ENCODE data around the gene RNPC3.
A peak's percentile ranks its signal among the peaks of the same experiment; 100 is the strongest.

RNPC3 gene, protein sequence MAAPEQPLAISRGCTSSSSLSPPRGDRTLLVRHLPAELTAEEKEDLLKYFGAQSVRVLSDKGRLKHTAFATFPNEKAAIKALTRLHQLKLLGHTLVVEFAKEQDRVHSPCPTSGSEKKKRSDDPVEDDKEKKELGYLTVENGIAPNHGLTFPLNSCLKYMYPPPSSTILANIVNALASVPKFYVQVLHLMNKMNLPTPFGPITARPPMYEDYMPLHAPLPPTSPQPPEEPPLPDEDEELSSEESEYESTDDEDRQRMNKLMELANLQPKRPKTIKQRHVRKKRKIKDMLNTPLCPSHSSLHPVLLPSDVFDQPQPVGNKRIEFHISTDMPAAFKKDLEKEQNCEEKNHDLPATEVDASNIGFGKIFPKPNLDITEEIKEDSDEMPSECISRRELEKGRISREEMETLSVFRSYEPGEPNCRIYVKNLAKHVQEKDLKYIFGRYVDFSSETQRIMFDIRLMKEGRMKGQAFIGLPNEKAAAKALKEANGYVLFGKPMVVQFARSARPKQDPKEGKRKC

GRCh38 chr1:103525607-103526507 is at the start of gene RNPC3:
Gene RNPC3 (plus strand): TSS chr1:103525699. CDS start chr1:103526071, 372 bp downstream.
- Histone ChIP-seq H2AFZ (ENCODE audit: low read length, unreplicated experiment) (peak within 1 kb of the TSS; percentile 100), H3K27ac (ENCODE audit: low read depth, low read length) (peak within 1 kb of the TSS; percentile 96), H3K4me1 (ENCODE audit: control insufficient read depth, insufficient read depth, low read length, unreplicated experiment) (peaks cover 11% of the 10 kb centered on the region), H3K79me2 (ENCODE audit: control insufficient read depth, insufficient read depth, low read length, unreplicated experiment) (peaks cover 39% of the 10 kb centered on the region), H3K27me3 (ENCODE audit: insufficient read depth, low read length) (no peaks in the 10 kb centered on the region), H3K4me3 (ENCODE audit: low read depth, low read length) (peak within 1 kb of the TSS; percentile 98), H3K36me3 (ENCODE audit: insufficient read depth, low read length) (peaks cover 14% of the 10 kb centered on the region)

GRCh38 chr1:103477101-103477500 is 48.4 kb upstream of the RNPC3 start:
- H2AFZ ChIP-seq (ENCODE audit: low read length, unreplicated experiment) = no peak overlapping the region
- H3K36me3 ChIP-seq (ENCODE audit: insufficient read depth, low read length) = no peaks in the 10 kb centered on the region
- H3K27me3 ChIP-seq (ENCODE audit: insufficient read depth, low read length) = no peaks in the 10 kb centered on the region
- no peak overlapping the region for H3K4me3 ChIP-seq (ENCODE audit: low read depth, low read length)
- no peaks in the 10 kb centered on the region for H3K4me1 ChIP-seq (ENCODE audit: control insufficient read depth, insufficient read depth, low read length, unreplicated experiment)
- H3K27ac ChIP-seq (ENCODE audit: low read depth, low read length) = no peak overlapping the region
- H3K79me2 ChIP-seq (ENCODE audit: control insufficient read depth, insufficient read depth, low read length, unreplicated experiment) = no peaks in the 10 kb centered on the region

DNA sequence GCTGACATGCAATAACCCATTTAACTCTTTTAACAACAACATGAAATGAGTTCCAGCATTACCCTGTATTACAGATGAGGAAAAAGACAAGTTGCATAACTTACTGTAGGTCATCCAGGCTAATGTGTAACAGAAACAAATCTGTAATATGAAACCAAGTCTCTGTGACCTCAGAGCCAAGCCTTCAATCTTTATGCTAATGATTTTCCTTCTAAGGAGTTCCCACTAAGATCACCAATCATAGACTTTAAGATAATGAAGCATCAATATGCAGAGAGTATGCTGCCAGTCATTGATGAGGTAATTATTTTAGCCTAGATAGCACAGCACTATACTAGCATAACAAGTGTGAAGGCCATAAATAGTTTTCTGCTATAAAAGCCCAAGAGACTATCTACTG is 35.6 kb upstream of the RNPC3 start:
- H2AFZ ChIP-seq (ENCODE audit: low read length, unreplicated experiment) = no peak overlapping the region
- peaks cover 8% of the 10 kb centered on the region for H3K4me1 ChIP-seq (ENCODE audit: control insufficient read depth, insufficient read depth, low read length, unreplicated experiment)
- no peaks in the 10 kb centered on the region for H3K79me2 ChIP-seq (ENCODE audit: control insufficient read depth, insufficient read depth, low read length, unreplicated experiment)
- H3K27me3 ChIP-seq (ENCODE audit: insufficient read depth, low read length) = no peaks in the 10 kb centered on the region
- no peak overlapping the region for H3K27ac ChIP-seq (ENCODE audit: low read depth, low read length)
- H3K4me3 ChIP-seq (ENCODE audit: low read depth, low read length) = no peak overlapping the region
- no peaks in the 10 kb centered on the region for H3K36me3 ChIP-seq (ENCODE audit: insufficient read depth, low read length)

GRCh38 chr1:103492003-103492625 is 33.4 kb upstream of the RNPC3 start:
- Histone ChIP-seq H3K4me3 (ENCODE audit: low read depth, low read length) (no peak overlapping the region), H3K27ac (ENCODE audit: low read depth, low read length) (no peak overlapping the region), H3K4me1 (ENCODE audit: control insufficient read depth, insufficient read depth, low read length, unreplicated experiment) (peaks cover 17% of the 10 kb centered on the region), H3K79me2 (ENCODE audit: control insufficient read depth, insufficient read depth, low read length, unreplicated experiment) (no peaks in the 10 kb centered on the region), H3K27me3 (ENCODE audit: insufficient read depth, low read length) (no peaks in the 10 kb centered on the region), H3K36me3 (ENCODE audit: insufficient read depth, low read length) (no peaks in the 10 kb centered on the region), H2AFZ (ENCODE audit: low read length, unreplicated experiment) (no peak overlapping the region)

GRCh38 chr1:103496014-103496635 is 29.4 kb upstream of the RNPC3 start:
- H3K36me3 ChIP-seq (ENCODE audit: insufficient read depth, low read length) = no peaks in the 10 kb centered on the region
- no peak overlapping the region for H3K27ac ChIP-seq (ENCODE audit: low read depth, low read length)
- no peaks in the 10 kb centered on the region for H3K79me2 ChIP-seq (ENCODE audit: control insufficient read depth, insufficient read depth, low read length, unreplicated experiment)
- H3K4me3 ChIP-seq (ENCODE audit: low read depth, low read length) = no peak overlapping the region
- no peaks in the 10 kb centered on the region for H3K27me3 ChIP-seq (ENCODE audit: insufficient read depth, low read length)
- H3K4me1 ChIP-seq (ENCODE audit: control insufficient read depth, insufficient read depth, low read length, unreplicated experiment) = peaks cover 17% of the 10 kb centered on the region
- H2AFZ ChIP-seq (ENCODE audit: low read length, unreplicated experiment) = no peak overlapping the region

- H3K36me3 ChIP-seq (ENCODE audit: insufficient read depth, low read length) = no peaks in the 10 kb centered on the region
- H3K79me2 ChIP-seq (ENCODE audit: control insufficient read depth, insufficient read depth, low read length, unreplicated experiment) = no peaks in the 10 kb centered on the region
- no peaks in the 10 kb centered on the region for H3K27me3 ChIP-seq (ENCODE audit: insufficient read depth, low read length)
- no peak overlapping the region for H2AFZ ChIP-seq (ENCODE audit: low read length, unreplicated experiment)
- no peak overlapping the region for H3K27ac ChIP-seq (ENCODE audit: low read depth, low read length)
- no peak overlapping the region for H3K4me3 ChIP-seq (ENCODE audit: low read depth, low read length)
- peaks cover 8% of the 10 kb centered on the region for H3K4me1 ChIP-seq (ENCODE audit: control insufficient read depth, insufficient read depth, low read length, unreplicated experiment)
Measured at GRCh38 chr1:103497404-103497803, 28.1 kb upstream of the RNPC3 start.

DNA sequence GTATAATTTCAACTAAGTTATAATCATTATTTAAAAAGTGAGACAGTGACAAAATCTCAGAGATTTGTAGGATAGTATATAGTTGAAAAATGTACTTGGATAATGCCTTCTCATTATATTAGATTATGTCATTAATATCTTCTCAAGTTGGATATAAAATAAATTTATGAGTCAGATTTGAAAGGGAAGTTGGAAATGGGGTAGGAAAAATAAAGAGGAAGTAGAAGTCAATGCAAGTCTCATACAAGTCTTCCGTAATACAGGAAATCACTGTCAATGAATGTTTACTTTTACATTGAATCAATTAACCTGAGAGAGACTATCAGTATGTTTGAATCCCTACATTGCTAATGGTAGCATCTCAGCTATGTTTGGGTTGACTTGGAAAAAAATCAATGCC is 16.2 kb upstream of the RNPC3 start:
- Histone ChIP-seq H3K4me1 (ENCODE audit: control insufficient read depth, insufficient read depth, low read length, unreplicated experiment) (peaks cover 9% of the 10 kb centered on the region), H3K36me3 (ENCODE audit: insufficient read depth, low read length) (no peaks in the 10 kb centered on the region), H3K27ac (ENCODE audit: low read depth, low read length) (no peak overlapping the region), H3K79me2 (ENCODE audit: control insufficient read depth, insufficient read depth, low read length, unreplicated experiment) (no peaks in the 10 kb centered on the region), H2AFZ (ENCODE audit: low read length, unreplicated experiment) (no peak overlapping the region), H3K27me3 (ENCODE audit: insufficient read depth, low read length) (no peaks in the 10 kb centered on the region), H3K4me3 (ENCODE audit: low read depth, low read length) (no peak overlapping the region)

DNA sequence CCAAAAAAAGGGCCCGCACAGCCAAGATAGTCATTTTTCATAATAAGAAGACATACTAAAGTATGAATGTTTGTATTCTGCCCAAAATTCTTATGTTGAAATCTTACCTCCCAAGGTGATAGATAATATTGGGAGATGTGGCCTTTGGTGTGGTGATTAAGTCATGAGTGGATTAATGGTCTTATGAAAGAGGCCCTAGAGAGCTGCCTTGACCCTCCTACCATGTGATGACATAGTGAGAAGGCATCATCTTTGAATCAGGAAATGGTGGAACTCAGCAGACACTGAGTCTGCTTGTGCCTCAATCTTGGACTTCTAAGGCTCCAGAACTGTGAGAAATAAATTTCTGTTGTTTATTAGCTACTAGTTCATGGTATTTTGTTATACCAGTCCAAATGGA is 11.8 kb upstream of the RNPC3 start:
- no peaks in the 10 kb centered on the region for H3K27me3 ChIP-seq (ENCODE audit: insufficient read depth, low read length)
- H3K4me3 ChIP-seq (ENCODE audit: low read depth, low read length) = no peak overlapping the region
- H3K36me3 ChIP-seq (ENCODE audit: insufficient read depth, low read length) = no peaks in the 10 kb centered on the region
- H2AFZ ChIP-seq (ENCODE audit: low read length, unreplicated experiment) = no peak overlapping the region
- no peak overlapping the region for H3K27ac ChIP-seq (ENCODE audit: low read depth, low read length)
- H3K79me2 ChIP-seq (ENCODE audit: control insufficient read depth, insufficient read depth, low read length, unreplicated experiment) = no peaks in the 10 kb centered on the region
- peaks cover 33% of the 10 kb centered on the region for H3K4me1 ChIP-seq (ENCODE audit: control insufficient read depth, insufficient read depth, low read length, unreplicated experiment)

DNA sequence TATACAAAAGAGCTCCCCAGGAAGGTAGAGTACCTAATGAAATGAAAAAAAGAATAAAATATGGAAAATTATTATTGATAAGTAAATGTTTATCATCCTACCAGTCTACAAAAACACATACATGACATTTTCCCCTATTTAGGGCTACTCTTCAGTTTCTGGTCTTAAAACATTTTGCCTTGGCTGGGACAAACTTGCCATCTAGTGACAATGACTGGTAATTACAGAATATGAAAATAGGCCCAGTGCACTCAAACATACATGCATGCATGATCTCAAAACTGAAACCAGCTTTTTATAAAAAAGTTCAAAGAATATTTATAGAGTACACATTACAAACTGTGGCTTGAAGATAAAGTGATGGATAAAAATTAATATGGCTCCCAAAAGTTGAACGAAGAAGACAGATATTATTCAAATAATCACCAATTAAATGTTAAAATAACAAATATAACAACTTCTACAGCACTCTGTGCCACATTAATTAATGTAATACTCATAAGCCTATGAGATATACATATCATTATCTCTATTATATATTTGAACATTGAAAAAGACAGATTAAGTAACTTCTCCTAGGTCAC is 10.5 kb upstream of the RNPC3 start:
- no peak overlapping the region for H3K27ac ChIP-seq (ENCODE audit: low read depth, low read length)
- no peak overlapping the region for H2AFZ ChIP-seq (ENCODE audit: low read length, unreplicated experiment)

DNA sequence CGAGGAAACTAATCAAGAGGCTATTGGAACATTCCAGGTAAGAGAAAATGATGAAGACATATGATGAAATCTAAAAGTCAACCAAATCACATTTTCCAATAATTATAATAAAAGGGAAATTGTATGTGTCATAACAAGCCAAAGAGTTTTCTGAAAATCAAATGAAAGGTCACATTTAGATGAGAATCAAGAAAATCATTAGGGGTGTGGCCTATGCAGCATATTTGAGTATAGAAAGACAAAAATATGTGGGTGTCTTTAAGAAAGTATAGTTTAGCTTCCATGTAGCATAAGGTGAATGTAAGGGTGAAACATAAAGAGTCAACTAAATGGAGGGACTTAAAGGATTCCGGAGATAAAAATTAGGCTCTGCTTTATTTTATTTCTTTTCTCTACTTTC is 9.2 kb upstream of the RNPC3 start:
- no peak overlapping the region for H2AFZ ChIP-seq (ENCODE audit: low read length, unreplicated experiment)
- no peak overlapping the region for H3K4me3 ChIP-seq (ENCODE audit: low read depth, low read length)
- no peaks in the 10 kb centered on the region for H3K79me2 ChIP-seq (ENCODE audit: control insufficient read depth, insufficient read depth, low read length, unreplicated experiment)
- no peaks in the 10 kb centered on the region for H3K36me3 ChIP-seq (ENCODE audit: insufficient read depth, low read length)
- no peak overlapping the region for H3K27ac ChIP-seq (ENCODE audit: low read depth, low read length)
- no peaks in the 10 kb centered on the region for H3K27me3 ChIP-seq (ENCODE audit: insufficient read depth, low read length)
- peaks cover 33% of the 10 kb centered on the region for H3K4me1 ChIP-seq (ENCODE audit: control insufficient read depth, insufficient read depth, low read length, unreplicated experiment)

More for the DNA sequence above, 10.5 kb upstream of the RNPC3 start:
- H3K79me2 ChIP-seq (ENCODE audit: control insufficient read depth, insufficient read depth, low read length, unreplicated experiment) = no peaks in the 10 kb centered on the region
- no peaks in the 10 kb centered on the region for H3K36me3 ChIP-seq (ENCODE audit: insufficient read depth, low read length)
- H3K4me1 ChIP-seq (ENCODE audit: control insufficient read depth, insufficient read depth, low read length, unreplicated experiment) = peaks cover 33% of the 10 kb centered on the region
- no peaks in the 10 kb centered on the region for H3K27me3 ChIP-seq (ENCODE audit: insufficient read depth, low read length)
- H3K4me3 ChIP-seq (ENCODE audit: low read depth, low read length) = no peak overlapping the region

All from ACC112 (cell line).